ENCODE data around the gene COPS7A.

COPS7A gene, protein sequence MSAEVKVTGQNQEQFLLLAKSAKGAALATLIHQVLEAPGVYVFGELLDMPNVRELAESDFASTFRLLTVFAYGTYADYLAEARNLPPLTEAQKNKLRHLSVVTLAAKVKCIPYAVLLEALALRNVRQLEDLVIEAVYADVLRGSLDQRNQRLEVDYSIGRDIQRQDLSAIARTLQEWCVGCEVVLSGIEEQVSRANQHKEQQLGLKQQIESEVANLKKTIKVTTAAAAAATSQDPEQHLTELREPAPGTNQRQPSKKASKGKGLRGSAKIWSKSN

DNA sequence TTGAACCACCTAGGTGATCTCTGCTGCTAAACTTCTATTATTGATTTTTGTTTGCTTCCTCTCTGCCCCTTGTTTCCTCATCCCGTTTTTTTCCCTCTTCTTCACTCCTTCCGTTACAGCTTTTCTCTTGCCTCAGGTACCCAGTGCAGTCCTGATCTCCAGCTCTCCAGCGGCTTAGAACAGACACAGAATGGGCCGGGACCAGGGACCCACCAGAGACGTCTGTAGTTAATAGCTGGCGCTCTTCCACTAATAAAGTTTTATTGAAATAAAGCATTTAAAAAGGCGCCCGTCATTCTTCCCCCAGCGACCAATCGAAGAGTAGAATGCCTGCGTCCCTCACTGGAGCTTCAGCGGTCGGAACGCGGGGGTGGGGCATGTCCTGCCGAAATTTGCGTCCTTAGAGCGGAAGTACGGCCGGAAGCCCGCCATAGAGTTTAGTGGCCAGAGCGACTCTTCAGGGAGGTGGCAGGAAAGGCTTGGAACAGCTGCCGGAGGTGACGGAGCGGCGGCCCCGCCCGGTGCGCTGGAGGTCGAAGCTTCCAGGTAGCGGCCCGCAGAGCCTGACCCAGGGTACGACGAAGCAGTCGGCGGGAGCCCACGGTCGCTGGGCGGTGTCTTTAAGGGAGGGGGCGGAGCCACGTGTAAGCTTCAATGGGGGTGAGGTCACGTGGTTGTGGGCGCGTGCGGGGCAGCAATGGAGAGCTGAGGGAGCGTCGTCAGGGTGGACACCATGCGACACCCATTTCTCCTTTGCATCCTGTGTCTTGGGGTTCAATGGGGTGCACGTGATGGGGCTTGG, at the start of gene COPS7A:
Gene COPS7A (plus strand): TSS at position 440 of the 802 bp plus-strand sequence. CDS start 611 bp downstream, outside the sequence.
- DNase-seq (ENCODE audit: low read depth in 2 of 2, low spot score in 1 of 2) = peak; percentile 80 to 90

DNA sequence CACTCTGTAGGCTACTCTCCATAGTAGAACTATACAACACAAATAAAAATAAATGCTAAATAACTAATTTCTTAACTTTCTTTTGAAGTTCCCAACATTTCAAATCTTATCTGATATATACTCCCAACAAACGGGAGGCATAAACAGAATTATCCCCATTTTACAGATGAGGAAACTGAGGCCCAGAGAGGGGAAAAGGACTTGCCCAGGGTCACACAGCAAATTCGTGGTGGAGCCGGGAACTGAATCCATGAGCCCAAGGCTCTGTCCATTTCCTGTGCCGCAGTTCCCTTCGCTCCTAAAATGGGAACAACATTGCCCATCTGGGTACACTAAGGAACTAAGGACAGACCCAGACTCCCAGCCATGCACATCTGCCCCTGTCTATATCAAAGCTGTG, 46.9 kb upstream of the COPS7A start:
- no peak for DNase-seq (ENCODE audit: low read depth in 2 of 2, low spot score in 1 of 2)

- DNase-seq (ENCODE audit: low read depth in 2 of 2, low spot score in 1 of 2) = no peak
Measured at GRCh38 chr12:6684609-6685008, 39.2 kb upstream of the COPS7A start.

GRCh38 chr12:6685814-6686213, 38.0 kb upstream of the COPS7A start:
- no peak for DNase-seq (ENCODE audit: low read depth in 2 of 2, low spot score in 1 of 2)

DNA sequence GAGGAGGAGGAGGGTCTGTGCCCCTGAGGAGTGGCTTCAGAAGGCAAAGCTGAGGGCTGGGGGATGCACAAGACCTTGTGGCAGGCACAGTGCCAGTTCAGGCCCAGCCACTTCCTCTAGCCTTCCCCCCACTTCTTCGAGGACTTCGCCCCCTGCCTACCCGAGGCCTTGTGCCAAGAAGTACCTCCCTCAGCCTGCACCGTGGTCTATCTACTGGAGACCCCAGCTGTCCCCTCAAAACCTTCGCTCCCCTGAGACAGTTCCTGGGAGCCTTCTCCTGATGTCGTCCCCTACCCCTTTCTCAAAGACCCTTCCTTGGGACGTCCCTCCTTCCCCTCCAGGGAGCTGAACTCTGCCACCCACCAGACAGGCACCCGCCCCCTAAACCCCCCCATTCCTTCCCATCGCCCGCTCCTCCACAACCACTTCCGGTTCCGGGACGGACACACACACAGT, 35.3 kb upstream of the COPS7A start:
- peak; percentile 60 to 73 for DNase-seq (ENCODE audit: low read depth in 2 of 2, low spot score in 1 of 2)

- peak; percentile 88 to 96 for DNase-seq (ENCODE audit: low read depth in 2 of 2, low spot score in 1 of 2)
Measured at GRCh38 chr12:6688999-6689882, 34.6 kb upstream of the COPS7A start, which contains the start of gene ZNF384. ZNF384 (minus strand) TSS chr12:6689375; CDS start chr12:6679520, 9,855 bp downstream.

GRCh38 chr12:6691473-6691872, 32.4 kb upstream of the COPS7A start:
- no peak for DNase-seq (ENCODE audit: low read depth in 2 of 2, low spot score in 1 of 2)

GRCh38 chr12:6692888-6693287, 31.0 kb upstream of the COPS7A start:
- DNase-seq (ENCODE audit: low read depth in 2 of 2, low spot score in 1 of 2) = no peak

DNA sequence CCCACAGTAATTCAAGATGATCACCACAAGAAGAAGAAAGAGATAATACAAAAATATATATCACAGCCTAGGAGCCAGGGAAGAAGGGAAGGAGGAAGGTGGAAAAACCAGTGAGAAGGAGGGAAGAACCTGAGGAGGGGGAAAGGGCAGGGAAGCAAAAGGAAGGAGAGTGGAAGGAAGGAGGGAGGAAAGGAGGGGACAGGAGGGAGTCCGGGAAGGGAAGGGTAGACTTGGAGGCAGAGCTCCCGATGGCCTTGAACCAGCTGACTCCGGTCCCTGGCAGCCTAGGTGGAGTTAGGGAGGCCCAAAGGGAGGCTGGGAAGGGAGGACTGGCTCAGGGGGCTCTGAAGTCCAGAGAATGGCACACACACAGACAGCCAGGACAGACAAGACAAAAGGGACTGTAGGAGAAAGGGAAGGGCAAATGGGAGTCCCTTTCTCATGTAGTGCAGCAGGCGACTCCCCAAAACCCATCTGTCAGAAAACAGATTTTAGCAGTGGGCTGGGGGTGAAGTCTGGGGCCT, 30.0 kb upstream of the COPS7A start:
- no peak for DNase-seq (ENCODE audit: low read depth in 2 of 2, low spot score in 1 of 2)

DNA sequence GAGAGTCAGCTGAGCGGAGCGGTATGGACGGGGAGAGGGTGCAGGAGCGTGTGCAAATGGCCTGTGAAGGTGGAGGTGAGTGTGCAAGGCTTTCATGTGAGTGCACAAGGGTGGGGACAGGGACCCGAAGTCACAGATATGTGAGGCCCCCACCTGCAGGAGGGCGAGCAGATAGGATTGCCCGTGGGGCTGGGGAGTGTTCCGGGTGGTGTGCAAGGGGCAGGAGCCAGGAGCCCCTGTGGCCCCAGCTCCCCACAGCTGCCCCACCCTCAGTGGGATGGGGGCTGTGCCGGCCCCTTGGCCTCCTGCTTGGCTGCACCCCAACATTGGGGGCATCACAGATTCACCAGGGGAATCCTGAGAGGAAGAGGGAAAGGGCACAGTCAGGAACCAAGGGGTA, 29.1 kb upstream of the COPS7A start:
- no peak for DNase-seq (ENCODE audit: low read depth in 2 of 2, low spot score in 1 of 2)

DNA sequence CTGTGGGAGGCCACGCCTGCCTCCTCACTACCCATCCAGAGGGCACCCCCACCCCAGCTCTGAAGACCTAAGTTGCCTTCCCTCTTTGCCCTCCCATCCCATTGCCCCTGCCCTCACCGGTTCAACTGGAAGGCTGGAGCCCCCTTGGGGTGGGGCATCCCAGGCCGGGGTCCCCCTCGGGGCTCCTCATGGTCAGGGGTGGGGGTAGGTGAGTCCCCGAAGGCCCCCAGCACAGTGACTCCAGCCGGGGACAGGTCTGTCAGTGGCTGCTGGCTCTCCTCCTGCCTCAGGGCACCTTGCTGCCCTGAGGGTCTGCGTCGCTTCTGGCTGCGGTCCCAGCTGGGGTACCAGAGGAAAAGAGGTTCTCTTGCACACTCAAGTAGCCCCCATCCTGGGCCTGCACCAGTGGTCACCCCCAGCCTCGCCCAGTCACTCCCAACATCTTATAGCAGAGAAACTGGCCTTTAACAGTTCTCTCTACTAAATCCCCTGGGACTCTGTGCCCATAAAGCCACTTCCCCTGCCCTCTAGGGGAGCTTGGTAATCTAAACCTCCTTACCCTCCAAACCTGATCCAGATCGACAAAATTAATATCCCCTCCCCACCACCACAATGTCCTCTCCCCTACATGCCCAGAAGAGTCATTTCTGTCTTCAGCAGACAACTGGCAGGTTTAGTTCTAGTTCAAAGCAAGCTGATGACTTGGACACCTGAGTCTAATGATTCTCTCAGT, 28.4 kb upstream of the COPS7A start:
- DNase-seq (ENCODE audit: low read depth in 2 of 2, low spot score in 1 of 2) = no peak

DNA sequence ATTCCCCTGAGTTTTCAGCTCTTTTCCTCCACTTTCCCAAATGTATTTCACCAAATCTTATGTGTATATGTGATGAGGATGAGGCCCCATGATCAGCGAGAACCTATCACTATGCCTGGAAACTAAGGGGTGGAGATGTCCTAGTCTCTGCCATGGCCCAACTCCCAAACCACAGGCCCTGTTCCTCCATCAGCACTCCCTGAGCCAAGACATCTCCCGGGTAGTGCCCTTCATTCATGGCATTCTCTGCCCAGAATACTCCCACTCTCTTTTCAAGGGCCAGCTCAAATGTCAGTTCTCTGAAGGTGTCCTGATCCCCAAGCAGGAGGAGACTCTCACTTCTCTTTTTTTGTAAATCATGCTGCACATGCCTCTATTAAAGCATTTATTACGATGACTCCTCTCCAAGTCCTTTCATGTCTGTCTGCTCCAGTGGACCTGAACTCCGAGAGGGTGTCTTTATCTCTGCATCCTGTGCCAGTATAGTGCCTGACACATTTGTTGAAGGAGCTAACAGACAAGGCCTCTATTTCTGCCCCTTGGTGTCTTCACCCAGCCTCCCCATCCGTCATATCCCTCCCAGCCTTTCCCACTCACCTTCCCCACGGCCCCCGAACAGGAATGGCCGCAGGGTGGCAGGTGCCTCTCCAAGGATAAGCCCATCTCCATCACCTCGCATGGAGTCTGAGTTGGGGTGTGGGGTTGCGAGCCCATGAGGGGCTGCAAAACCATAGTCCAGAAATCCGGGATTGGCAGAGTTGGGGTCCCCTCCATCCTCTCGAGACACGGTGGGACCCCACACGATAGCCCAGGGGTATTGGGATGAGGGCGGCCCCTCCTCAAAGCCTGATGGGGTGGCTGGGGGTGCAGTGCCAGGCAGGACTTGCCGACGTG, 26.9 kb upstream of the COPS7A start:
- DNase-seq (ENCODE audit: low read depth in 2 of 2, low spot score in 1 of 2) = no peak

- DNase-seq (ENCODE audit: low read depth in 2 of 2, low spot score in 1 of 2) = no peak
Measured at GRCh38 chr12:6697584-6698351, 26.1 kb upstream of the COPS7A start.

DNA sequence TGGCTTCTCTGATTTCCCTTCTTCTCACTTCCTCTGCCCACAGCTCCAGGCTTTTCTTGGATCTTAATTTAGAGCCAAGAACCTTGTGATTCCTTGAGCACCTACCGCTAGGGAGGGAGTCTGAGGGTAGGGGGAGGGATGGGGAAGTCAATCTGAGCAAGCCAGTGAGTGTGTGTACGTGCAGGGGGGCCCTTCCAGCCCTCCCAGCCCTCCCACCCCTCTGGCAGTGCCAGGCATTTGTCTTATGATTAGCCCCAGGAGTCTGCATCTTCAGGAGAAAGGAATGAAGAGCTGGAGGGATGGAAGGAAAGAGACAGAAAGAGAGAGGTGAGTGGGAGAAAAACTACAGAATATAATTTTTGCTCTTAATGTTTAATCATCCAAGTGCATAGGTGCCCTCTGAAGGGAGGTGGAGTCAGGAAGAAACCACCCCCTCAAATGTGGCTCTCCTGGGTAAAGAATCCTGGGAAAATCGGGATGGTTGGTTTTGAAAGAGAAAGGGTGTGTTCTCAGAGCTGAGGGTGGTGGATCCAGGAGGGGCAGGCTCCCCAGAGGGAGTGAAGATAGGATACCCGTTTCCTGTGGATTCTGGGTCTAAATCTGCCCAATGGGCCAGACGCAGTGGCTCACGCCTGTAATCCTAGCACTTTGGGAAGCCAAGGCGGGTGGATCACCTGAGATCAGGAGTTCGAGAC, 25.3 kb upstream of the COPS7A start:
- no peak for DNase-seq (ENCODE audit: low read depth in 2 of 2, low spot score in 1 of 2)

DNA sequence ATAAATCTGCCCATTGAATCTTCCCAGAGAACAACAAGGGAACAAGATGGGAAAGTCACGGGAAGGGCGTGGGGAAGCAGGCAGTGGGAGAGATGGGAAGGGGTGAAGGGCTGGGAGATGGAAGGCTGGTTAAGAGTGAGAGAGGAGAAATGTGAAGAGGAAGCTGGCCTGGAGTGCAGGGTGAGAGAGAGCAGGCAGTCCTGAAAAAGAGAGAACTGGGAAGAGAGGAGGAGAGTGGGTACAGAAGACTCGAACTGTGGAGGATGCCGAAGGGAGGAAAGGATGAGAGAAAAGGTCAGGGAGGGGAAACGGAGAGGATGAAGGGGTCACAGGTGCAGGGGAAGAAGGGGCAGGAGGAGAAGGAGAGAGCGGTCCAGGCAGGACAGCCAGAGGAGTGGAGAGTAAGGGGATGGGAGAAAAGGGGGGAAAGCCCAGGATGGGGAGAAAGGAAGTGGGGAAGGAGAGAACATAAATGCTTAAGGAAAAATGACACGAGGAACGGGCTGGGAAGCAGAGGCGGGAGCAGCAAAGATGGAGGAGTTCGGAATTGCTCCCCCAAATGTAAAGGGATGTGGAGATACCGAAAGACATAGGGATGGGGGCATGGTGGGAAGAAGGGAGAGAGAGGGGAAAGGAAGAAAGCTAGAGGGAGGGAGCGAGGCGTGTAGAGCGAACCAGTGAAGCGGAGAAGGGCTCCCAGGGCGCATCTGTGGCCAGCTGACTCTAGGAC, 24.4 kb upstream of the COPS7A start:
- no peak for DNase-seq (ENCODE audit: low read depth in 2 of 2, low spot score in 1 of 2)

DNA sequence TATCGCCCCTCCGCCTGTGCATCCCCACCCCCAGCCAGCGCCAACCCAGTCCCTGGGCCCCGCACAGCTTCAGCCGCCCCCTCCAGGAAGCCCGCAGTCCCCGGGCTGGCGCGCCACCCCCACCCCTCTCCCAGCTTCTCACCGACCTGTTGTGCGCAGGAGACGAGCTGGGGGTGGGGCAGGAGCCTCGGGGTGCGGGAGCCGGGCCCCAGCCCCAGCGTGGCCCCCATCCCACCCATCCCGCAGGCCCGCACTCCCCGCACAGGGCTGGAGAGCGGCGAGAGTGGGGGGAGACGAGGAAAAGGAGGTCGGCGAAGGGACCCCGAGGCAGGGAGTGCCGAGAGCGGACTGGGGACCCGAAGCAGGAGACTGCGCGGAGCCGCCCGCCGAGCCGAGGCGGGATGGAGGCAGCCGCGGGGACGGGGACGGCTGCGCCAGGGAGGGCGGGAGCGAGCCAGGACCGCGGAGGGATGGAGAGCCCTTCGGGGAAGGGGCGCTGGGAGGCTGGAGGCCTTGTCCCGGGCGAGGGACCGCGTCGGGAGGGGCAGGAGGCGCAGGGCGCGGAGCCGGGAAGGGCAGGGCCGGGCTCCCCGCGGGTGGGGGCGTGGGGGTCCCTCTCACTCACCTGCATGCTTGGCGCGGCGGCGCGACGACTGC, 23.7 kb upstream of the COPS7A start:
- DNase-seq (ENCODE audit: low read depth in 2 of 2, low spot score in 1 of 2) = no peak

DNA sequence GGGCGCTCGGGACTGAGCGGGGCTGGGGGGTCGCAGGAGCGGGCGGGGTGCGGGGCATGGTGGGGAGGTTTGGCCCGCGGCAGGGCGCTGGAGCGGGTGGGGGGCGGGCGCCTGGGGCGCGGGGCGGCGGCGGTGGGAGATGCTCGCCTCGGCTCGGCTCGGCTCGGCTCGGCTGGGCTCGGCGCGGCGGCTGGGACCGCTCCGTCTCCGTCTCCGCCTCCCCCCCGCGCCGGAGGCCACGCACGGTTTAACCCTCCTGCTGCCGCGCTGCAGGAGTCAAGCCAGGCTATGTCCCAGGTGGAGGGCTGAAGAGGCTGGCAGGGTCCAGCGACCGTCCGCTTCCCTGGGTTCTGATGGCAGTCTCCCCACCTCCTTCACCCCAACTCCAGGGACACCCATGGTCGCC, 23.2 kb upstream of the COPS7A start, which contains the start of gene PIANP:
Gene PIANP (minus strand): TSS at position 170 of the 406 bp plus-strand sequence. CDS start 2,754 bp downstream, outside the sequence.
- no peak for DNase-seq (ENCODE audit: low read depth in 2 of 2, low spot score in 1 of 2)

Data from stimulated activated CD8-positive, alpha-beta memory T cell treated with anti-CD3 and anti-CD28 coated beads, Interleukin-4, amount 100 ng/mL, for 4 hours (primary cell).